NCI-H128 (cell line): Measurements from ENCODE around the gene TRIM41.
"Not testable (repeated sequence)": the region's sequence is repeated elsewhere in the genome, so short reads cannot be mapped to it uniquely, and the experiment has no call there.

ENCODE experiments used
- DNase-seq: peaks from one replicate; lab custom pipeline; 2025; ENCODE audit not compliant: unreplicated experiment; lab: John Stamatoyannopoulos, UW

The TRIM41 gene

GRCh38 chr5:181192337-181193046 is 30.6 kb upstream of the TRIM41 start:
- DNase-seq, result no peak

GRCh38 chr5:181193656-181194055 is 29.4 kb upstream of the TRIM41 start:
- no peak for DNase-seq

- no peak for DNase-seq
These were observed 28.4 kb upstream of the TRIM41 start for GRCh38 chr5:181194489-181195248.

GRCh38 chr5:181195249-181195761 is 27.8 kb upstream of the TRIM41 start:
- no peak for DNase-seq

- DNase-seq, result no peak
These were observed 25.6 kb upstream of the TRIM41 start for GRCh38 chr5:181197326-181197951.

- DNase-seq, result no peak
These were observed 24.9 kb upstream of the TRIM41 start for GRCh38 chr5:181198106-181198685.

- no peak for DNase-seq
These were observed 24.1 kb upstream of the TRIM41 start for GRCh38 chr5:181198905-181199519.

- DNase-seq, result no peak
These were observed 23.0 kb upstream of the TRIM41 start for GRCh38 chr5:181199881-181200638.

- DNase-seq, result no peak
These were observed 22.3 kb upstream of the TRIM41 start for GRCh38 chr5:181200816-181201215.

- DNase-seq, result no peak
These were observed 19.9 kb upstream of the TRIM41 start for GRCh38 chr5:181203093-181203711.

- no peak for DNase-seq
These were observed 19.3 kb upstream of the TRIM41 start for GRCh38 chr5:181203777-181204112.

GRCh38 chr5:181204113-181204825 is 18.8 kb upstream of the TRIM41 start:
- no peak for DNase-seq

- DNase-seq, result no peak
These were observed 18.0 kb upstream of the TRIM41 start, which contains the start of gene TRIM7 for GRCh38 chr5:181204826-181205760. TSS of gene TRIM7 (minus strand) at chr5:181205196. CDS start at chr5:181205110, 86 bp downstream.

- DNase-seq, result no peak
These were observed 17.1 kb upstream of the TRIM41 start for GRCh38 chr5:181205761-181206649.

GRCh38 chr5:181207214-181207959 is 15.7 kb upstream of the TRIM41 start:
- no peak for DNase-seq

GRCh38 chr5:181207960-181208253 is 15.2 kb upstream of the TRIM41 start:
- no peak for DNase-seq

GRCh38 chr5:181209006-181209405 is 14.1 kb upstream of the TRIM41 start:
- DNase-seq, result not testable (repeated sequence)
